ENCODE data around the gene PROM1.

The PROM1 gene

GRCh38 chr4:16021804-16022560, 61.8 kb downstream of the PROM1 start:
- no peak for DNase-seq (ENCODE audit: low spot score)
- TF ChIP-seq, protein P1, sequence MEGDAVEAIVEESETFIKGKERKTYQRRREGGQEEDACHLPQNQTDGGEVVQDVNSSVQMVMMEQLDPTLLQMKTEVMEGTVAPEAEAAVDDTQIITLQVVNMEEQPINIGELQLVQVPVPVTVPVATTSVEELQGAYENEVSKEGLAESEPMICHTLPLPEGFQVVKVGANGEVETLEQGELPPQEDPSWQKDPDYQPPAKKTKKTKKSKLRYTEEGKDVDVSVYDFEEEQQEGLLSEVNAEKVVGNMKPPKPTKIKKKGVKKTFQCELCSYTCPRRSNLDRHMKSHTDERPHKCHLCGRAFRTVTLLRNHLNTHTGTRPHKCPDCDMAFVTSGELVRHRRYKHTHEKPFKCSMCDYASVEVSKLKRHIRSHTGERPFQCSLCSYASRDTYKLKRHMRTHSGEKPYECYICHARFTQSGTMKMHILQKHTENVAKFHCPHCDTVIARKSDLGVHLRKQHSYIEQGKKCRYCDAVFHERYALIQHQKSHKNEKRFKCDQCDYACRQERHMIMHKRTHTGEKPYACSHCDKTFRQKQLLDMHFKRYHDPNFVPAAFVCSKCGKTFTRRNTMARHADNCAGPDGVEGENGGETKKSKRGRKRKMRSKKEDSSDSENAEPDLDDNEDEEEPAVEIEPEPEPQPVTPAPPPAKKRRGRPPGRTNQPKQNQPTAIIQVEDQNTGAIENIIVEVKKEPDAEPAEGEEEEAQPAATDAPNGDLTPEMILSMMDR (IDR thresholded peaks at IDR 0.05) = no peak
- H3K4me3 ChIP-seq = no peak overlapping the region
- no peak overlapping the region for H3K27ac ChIP-seq

- H3K4me3 ChIP-seq = no peak overlapping the region
- H3K27ac ChIP-seq = no peak overlapping the region
- no peak for DNase-seq (ENCODE audit: low spot score)
- TF ChIP-seq, protein P1 (IDR thresholded peaks at IDR 0.05) = no peak
Measured at GRCh38 chr4:16019649-16020048, 64.2 kb downstream of the PROM1 start.

DNA sequence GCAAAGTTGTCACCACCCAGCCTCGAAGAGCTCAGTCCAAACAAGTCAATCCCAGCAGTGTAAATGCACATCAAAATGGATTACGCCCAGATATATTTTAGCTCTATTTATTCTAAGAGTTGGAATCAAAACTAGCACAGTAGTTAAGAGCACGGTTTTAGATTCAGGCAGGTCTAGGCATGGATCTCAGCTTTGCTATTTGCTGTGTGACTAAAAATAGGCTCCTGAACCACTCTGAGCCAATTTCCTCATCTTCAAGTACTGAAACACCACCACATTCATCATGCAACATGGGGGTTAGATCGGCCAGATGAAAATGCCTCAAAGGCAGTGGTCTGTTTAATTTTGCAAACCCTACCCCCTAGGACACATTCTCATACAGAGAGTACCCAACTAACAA, 65.0 kb downstream of the PROM1 start:
- Histone ChIP-seq H3K4me3 (no peak overlapping the region), H3K27ac (no peak overlapping the region)
- no peak for DNase-seq (ENCODE audit: low spot score)
- TF ChIP-seq, protein P1 (IDR thresholded peaks at IDR 0.05) = no peak

DNA sequence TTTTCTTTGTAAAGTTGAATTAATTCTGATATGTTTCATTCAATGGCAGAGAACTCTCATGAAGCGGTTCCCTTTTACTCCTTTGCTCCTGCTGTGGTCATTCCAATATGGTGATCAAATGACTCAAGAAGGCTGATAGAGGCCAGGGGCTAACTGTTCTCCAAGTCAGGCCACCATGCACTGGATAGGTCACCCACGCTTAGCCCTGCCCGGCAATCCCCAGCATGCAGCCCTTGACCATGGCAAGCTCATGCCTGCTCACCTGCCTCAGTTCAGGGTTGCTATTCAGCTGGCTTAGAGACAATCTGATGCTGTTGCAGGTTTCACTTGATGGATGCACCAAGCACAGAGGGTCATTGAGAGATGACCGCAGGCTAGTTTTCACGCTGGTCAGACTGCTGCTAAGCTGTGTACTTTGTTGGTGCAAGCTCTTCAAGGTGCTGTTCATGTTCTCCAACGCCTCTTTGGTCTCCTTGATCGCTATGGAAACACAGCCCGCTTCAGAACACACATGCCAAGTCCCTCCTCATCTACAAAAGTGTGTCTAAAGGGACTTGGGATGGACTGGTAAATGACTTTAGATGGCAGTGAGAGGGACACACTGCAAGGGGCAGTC, 65.7 kb downstream of the PROM1 start:
- TF ChIP-seq, protein P1 (IDR thresholded peaks at IDR 0.05) = no peak
- no peak for DNase-seq (ENCODE audit: low spot score)
- H3K27ac ChIP-seq = no peak overlapping the region
- H3K4me3 ChIP-seq = no peak overlapping the region

DNA sequence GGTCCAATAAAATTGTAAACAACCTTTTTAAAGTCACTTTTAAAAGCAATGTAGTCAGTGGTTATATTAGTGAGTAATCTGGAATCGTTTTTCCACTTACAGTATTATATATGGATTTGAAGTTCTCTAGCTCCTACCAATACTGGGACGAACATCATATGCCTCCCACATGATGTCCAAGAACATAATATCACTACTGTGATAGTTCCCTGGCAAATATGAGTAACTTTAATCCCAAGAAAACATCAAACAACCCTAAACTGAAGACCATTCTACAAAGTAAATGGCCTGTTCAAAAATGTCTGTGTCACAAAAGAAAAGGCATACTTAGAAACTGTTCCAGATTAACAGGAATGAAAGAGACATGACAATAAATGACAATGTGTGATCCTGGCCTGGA, 67.3 kb downstream of the PROM1 start:
- Histone ChIP-seq H3K4me3 (no peak overlapping the region), H3K27ac (no peak overlapping the region)
- TF ChIP-seq, protein P1 (IDR thresholded peaks at IDR 0.05) = no peak
- DNase-seq (ENCODE audit: low spot score) = no peak

DNA sequence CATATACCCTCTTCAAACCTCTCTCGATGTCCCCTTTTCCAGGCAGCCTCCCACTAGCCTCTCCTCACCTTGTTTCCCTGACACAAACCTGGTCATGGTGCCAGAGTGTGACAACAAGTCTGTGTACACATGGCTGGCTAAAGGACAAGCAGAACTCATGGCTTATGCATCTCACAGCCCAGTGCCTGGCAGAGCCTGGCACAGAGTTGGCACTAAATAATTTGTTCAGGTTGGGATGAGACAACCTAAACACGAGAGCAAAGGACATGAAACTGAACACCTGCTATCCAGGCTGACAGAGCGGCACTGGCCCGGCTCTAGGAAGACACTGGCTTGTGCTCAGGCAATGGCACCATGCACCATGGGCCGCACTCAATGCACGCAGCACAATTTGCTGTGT, 72.7 kb downstream of the PROM1 start:
- H3K27ac ChIP-seq = no peak overlapping the region
- no peak overlapping the region for H3K4me3 ChIP-seq
- DNase-seq (ENCODE audit: low spot score) = no peak
- TF ChIP-seq, protein P1 (IDR thresholded peaks at IDR 0.05) = no peak

- Histone ChIP-seq H3K4me3 (no peak overlapping the region), H3K27ac (no peak overlapping the region)
- DNase-seq (ENCODE audit: low spot score) = no peak
- TF ChIP-seq, protein P1 (IDR thresholded peaks at IDR 0.05) = no peak
Measured at GRCh38 chr4:16009153-16009552, 74.7 kb downstream of the PROM1 start.

Data from coronary artery (tissue), 2 donors.